Vagina (tissue), 2 donors: Measurements from ENCODE around the gene FBXW11. TPM values are rescaled to one million over a fixed set of nuclear protein-coding genes. Genes with fewer than 3 reads are reported as not detected.

Experiments used
- DNase-seq, 2 donors: peaks; one replicate each; pipeline ENCODE4 v3.0.0-alpha.2; 2017; ENCODE audit errors: extremely low spot score in 2 of 2
- H3K27ac ChIP-seq: fragments of 200-600 bp; sonication (generic); one replicate; pipeline ENCODE4 v1.5.1; 2019
- H3K27me3 ChIP-seq: fragments of 200-600 bp; sonication (generic); one replicate; pipeline ENCODE4 v1.5.1; 2019
- H3K36me3 ChIP-seq, 2 donors: fragments of 200-600 bp; sonication (generic); one replicate each; pipeline ENCODE4 v1.5.1; 2017 to 2019
- H3K4me1 ChIP-seq: fragments of 200-600 bp; sonication (generic); one replicate; pipeline ENCODE4 v1.5.1; 2019
- H3K4me3 ChIP-seq, 2 donors: fragments of 200-600 bp; sonication (generic); 1 replicate in 1 of 2; 2 replicates in 1 of 2; pipeline ENCODE4 v1.5.1; 2016 to 2019
- H3K9me3 ChIP-seq: fragments of 200-600 bp; sonication (generic); one replicate; pipeline ENCODE4 v1.5.1; 2019
- POLR2A ChIP-seq, 2 donors: fragments of 450-650 bp; IDR thresholded peaks; one replicate each; pipeline ENCODE4 v1.6.1; 2017; ENCODE audit warnings: antibody characterized with exemption in 2 of 2, mild to moderate bottlenecking in 2 of 2, moderate library complexity in 2 of 2
- POLR2AphosphoS5 ChIP-seq, 2 donors: sonication (generic); formaldehyde crosslinking; IDR thresholded peaks; one replicate each; pipeline ENCODE4 v1.9.0; 2017; ENCODE audit warnings: antibody characterized with exemption in 2 of 2, mild to moderate bottlenecking in 2 of 2, low read depth in 1 of 2; ENCODE audit not compliant: insufficient read depth in 1 of 2
- intact Hi-C: fragments of 100-400 bp; cut with DNase I; formaldehyde crosslinking; loops from one replicate; pipeline ENCODE4 v1.15.1; 2023
- total RNA-seq: library from RNA; depleted of rRNA; stranded (reverse); fragments of >200 nt; gene quantifications from one replicate; pipeline ENCODE4 v1.2.3, GENCODE V29; 2016
- TF ChIP-seq, protein P1 (sequence below), 3 experiments: fragments of 450-650 bp in 2 of 3; fragments of 200-600 bp in 1 of 3; sonication (generic) in 1 of 3; IDR thresholded peaks; one replicate each; pipeline ENCODE4 v1.5.1; 2017 to 2019; ENCODE audit warnings: antibody characterized with exemption in 3 of 3, mild to moderate bottlenecking in 2 of 3, moderate library complexity in 2 of 3

FBXW11 gene
- total RNA-seq, 1 donor from 2014 or later = 40.5 TPM

- Histone ChIP-seq H3K9me3 (no peaks in the 10 kb centered on the region), H3K36me3 (no peaks in the 10 kb centered on the region), H3K4me3 (no peak overlapping the region), H3K4me1 (peaks cover 18% of the 10 kb centered on the region), H3K27ac (no peak overlapping the region), H3K27me3 (no peaks in the 10 kb centered on the region)
- TF ChIP-seq POLR2A (IDR thresholded peaks at IDR 0.05) (no peak), POLR2AphosphoS5 (IDR thresholded peaks at IDR 0.05; ENCODE audit: insufficient read depth in 1 of 2, low read depth in 1 of 2) (no peak)
- TF ChIP-seq, protein P1, sequence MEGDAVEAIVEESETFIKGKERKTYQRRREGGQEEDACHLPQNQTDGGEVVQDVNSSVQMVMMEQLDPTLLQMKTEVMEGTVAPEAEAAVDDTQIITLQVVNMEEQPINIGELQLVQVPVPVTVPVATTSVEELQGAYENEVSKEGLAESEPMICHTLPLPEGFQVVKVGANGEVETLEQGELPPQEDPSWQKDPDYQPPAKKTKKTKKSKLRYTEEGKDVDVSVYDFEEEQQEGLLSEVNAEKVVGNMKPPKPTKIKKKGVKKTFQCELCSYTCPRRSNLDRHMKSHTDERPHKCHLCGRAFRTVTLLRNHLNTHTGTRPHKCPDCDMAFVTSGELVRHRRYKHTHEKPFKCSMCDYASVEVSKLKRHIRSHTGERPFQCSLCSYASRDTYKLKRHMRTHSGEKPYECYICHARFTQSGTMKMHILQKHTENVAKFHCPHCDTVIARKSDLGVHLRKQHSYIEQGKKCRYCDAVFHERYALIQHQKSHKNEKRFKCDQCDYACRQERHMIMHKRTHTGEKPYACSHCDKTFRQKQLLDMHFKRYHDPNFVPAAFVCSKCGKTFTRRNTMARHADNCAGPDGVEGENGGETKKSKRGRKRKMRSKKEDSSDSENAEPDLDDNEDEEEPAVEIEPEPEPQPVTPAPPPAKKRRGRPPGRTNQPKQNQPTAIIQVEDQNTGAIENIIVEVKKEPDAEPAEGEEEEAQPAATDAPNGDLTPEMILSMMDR (IDR thresholded peaks at IDR 0.05) = no peak
- DNase-seq = no peak
- intact Hi-C loops = loop anchor here (10.0 kb wide), 1 partner anchor 95 kb away; no protein-coding TSS in a partner anchor
Measured at GRCh38 chr5:172009536-172010270, 3.3 kb upstream of the FBXW11 start.

DNA sequence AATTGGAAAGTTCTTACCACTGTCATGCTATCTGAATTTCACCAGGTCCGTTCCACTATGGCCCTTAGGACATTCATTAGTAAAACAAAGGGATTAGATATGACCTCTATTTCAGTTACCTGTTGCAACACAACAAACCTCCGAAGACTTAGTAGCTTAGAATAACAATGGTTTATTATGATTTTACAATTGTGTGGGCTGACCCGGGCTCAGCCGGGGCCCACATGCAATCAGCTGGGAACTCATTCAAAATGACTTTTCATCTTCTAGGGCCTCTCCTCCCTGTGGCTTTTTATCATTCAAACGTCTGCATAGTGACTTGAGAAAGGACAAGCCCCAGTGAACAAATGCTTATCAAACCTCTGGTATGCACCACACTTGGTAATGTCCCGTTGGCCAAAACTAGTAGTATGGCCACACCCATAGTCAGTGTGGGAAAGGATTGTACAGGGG, 2.3 kb upstream of the FBXW11 start:
- DNase-seq = no peak
- Histone ChIP-seq H3K27ac (no peak overlapping the region), H3K36me3 (no peaks in the 10 kb centered on the region), H3K4me3 (no peak overlapping the region), H3K27me3 (no peaks in the 10 kb centered on the region), H3K4me1 (peaks cover 28% of the 10 kb centered on the region), H3K9me3 (no peaks in the 10 kb centered on the region)
- intact Hi-C loops = loop anchor here (10.0 kb wide), 1 partner anchor 94 kb away; no protein-coding TSS in a partner anchor
- TF ChIP-seq, protein P1 (IDR thresholded peaks at IDR 0.05) = no peak
- TF ChIP-seq POLR2AphosphoS5 (IDR thresholded peaks at IDR 0.05; ENCODE audit: insufficient read depth in 1 of 2, low read depth in 1 of 2) = no peak
- TF ChIP-seq POLR2A (IDR thresholded peaks at IDR 0.05) = no peak

DNA sequence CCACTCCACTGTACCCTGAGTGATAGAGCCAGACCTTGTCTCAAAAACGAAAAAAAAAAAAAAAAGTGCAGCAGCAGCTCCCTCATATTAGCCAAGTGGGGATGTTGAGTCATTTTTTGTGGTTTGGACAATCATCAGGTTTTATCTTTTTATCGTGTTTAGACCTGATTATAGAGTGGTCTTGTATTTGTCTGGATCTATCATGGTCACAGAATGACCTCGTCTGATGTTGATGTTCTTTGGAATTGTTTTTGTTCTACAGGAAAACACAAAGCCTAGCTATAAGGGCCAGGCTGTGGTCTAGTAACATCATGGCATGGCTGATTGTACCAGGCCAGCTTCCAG, 1.6 kb upstream of the FBXW11 start:
- intact Hi-C loops = loop anchor here (10.0 kb wide), 1 partner anchor 93 kb away; no protein-coding TSS in a partner anchor
- H3K36me3 ChIP-seq = no peaks in the 10 kb centered on the region
- DNase-seq = no peak
- H3K27me3 ChIP-seq = no peaks in the 10 kb centered on the region
- no peak overlapping the region for H3K4me3 ChIP-seq
- TF ChIP-seq POLR2AphosphoS5 (IDR thresholded peaks at IDR 0.05; ENCODE audit: insufficient read depth in 1 of 2, low read depth in 1 of 2) = no peak
- TF ChIP-seq, protein P1 (IDR thresholded peaks at IDR 0.05) = no peak
- TF ChIP-seq POLR2A (IDR thresholded peaks at IDR 0.05) = no peak
- no peak overlapping the region for H3K27ac ChIP-seq
- H3K9me3 ChIP-seq = no peaks in the 10 kb centered on the region
- H3K4me1 ChIP-seq = peaks cover 35% of the 10 kb centered on the region

GRCh38 chr5:172007175-172008110, 1.0 kb upstream of the FBXW11 start:
- Histone ChIP-seq H3K4me3 (peak overlapping the region; percentile 84 to 94), H3K36me3 (no peaks in the 10 kb centered on the region), H3K27ac (peak overlapping the region; percentile 93), H3K9me3 (no peaks in the 10 kb centered on the region), H3K27me3 (no peaks in the 10 kb centered on the region), H3K4me1 (peaks cover 41% of the 10 kb centered on the region)
- no peak for DNase-seq
- TF ChIP-seq POLR2AphosphoS5 (IDR thresholded peaks at IDR 0.05; ENCODE audit: insufficient read depth in 1 of 2, low read depth in 1 of 2) = no peak
- no peak for TF ChIP-seq POLR2A (IDR thresholded peaks at IDR 0.05)
- intact Hi-C loops = loop anchor here (10.0 kb wide), 1 partner anchor 93 kb away; no protein-coding TSS in a partner anchor

GRCh38 chr5:172005708-172006320, 624 bp downstream of the FBXW11 start:
- DNase-seq = no peak
- Histone ChIP-seq H3K4me1 (peaks cover 57% of the 10 kb centered on the region), H3K27ac (peak overlapping the region; percentile 93), H3K36me3 (no peaks in the 10 kb centered on the region), H3K27me3 (no peaks in the 10 kb centered on the region), H3K4me3 (peak overlapping the region; percentile 84 to 94), H3K9me3 (no peaks in the 10 kb centered on the region)
- intact Hi-C loops = loop anchor here (10.0 kb wide), 1 partner anchor 91 kb away; no protein-coding TSS in a partner anchor
- TF ChIP-seq, protein P1 (IDR thresholded peaks at IDR 0.05) = no peak
- TF ChIP-seq POLR2A (IDR thresholded peaks at IDR 0.05) = no peak
- TF ChIP-seq POLR2AphosphoS5 (IDR thresholded peaks at IDR 0.05; ENCODE audit: insufficient read depth in 1 of 2, low read depth in 1 of 2) = no peak
